ENCODE data around the gene CTNNA3. TPM values are rescaled to one million over a fixed set of nuclear protein-coding genes. Genes with fewer than 3 reads are reported as not detected.

The CTNNA3 gene
- total and polyA plus RNA-seq, 2 donors (not counting 3 experiments of a cell fraction or from before 2014, with no cell fraction given): not detected

DNA sequence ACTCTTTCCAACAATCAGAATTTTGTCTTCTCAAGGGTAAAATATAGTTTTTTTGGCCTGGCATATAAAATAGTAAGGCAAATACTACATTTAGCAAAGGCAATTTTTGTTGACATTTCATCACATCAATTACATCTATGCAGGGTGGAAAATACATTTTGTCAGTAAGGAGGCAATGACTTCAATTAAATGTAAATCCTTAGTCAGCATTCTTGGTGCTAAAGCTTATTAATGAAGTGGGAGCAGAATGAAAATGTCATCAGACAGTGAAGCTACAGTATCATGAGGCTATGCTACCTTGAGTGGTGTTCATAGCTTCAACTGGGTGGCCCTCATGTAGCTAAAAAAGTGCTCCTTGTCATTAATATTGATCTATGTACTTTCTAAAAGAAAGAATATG lies 761.3 kb downstream of the CTNNA3 start:
- H3K9me3 ChIP-seq (replicated peaks; ENCODE audit: control insufficient read depth, insufficient read depth, low read length): no peaks in the 10 kb centered on the region
- ChIA-PET CTCF (interaction anchor here (2.0 kb wide), 1 partner anchor 586 kb away, joined by 12 read pairs; no protein-coding TSS in a partner anchor), POLR2A (no interaction called here)
- H4K20me1 ChIP-seq (replicated peaks; ENCODE audit: control insufficient read depth, extremely low read depth, insufficient read depth, low read length): no peaks in the 10 kb centered on the region
- no peak overlapping the region for H3K9ac ChIP-seq (replicated peaks; ENCODE audit: extremely low read depth, insufficient read depth, low read length)
- dilution Hi-C loops (cut with MboI; ENCODE audit: extremely low pct_ligation_motif_present, low sequenced_read_pairs) (no loop called here), intact Hi-C loops (cut with micrococcal nuclease) (loop anchor here (5.0 to 10.0 kb wide), 2 partner anchors 750 to 1957 kb away; no protein-coding TSS in a partner anchor)
- H2AFZ ChIP-seq (ENCODE audit: low read depth, low read length): no peak overlapping the region
- H3K4me2 ChIP-seq (ENCODE audit: insufficient read depth, low read length): no peak overlapping the region
- TF ChIP-seq MYC (IDR thresholded peaks at IDR 0.05; ENCODE audit: low read depth, low read length): no peak
- TF ChIP-seq FOS (IDR thresholded peaks at IDR 0.05; ENCODE audit: borderline replicate concordance, insufficient read depth, low read length): no peak
- TF ChIP-seq JUN (IDR thresholded peaks at IDR 0.05; ENCODE audit: borderline replicate concordance, insufficient read depth, insufficient read length, low read depth): no peak
- no peak for TF ChIP-seq POLR2AphosphoS5 (IDR thresholded peaks at IDR 0.05; ENCODE audit: insufficient read depth, low read depth, low read length)
- TF ChIP-seq POLR2A (IDR thresholded peaks at IDR 0.05; ENCODE audit: low read depth, low read length): no peak
- TF ChIP-seq, protein P1, sequence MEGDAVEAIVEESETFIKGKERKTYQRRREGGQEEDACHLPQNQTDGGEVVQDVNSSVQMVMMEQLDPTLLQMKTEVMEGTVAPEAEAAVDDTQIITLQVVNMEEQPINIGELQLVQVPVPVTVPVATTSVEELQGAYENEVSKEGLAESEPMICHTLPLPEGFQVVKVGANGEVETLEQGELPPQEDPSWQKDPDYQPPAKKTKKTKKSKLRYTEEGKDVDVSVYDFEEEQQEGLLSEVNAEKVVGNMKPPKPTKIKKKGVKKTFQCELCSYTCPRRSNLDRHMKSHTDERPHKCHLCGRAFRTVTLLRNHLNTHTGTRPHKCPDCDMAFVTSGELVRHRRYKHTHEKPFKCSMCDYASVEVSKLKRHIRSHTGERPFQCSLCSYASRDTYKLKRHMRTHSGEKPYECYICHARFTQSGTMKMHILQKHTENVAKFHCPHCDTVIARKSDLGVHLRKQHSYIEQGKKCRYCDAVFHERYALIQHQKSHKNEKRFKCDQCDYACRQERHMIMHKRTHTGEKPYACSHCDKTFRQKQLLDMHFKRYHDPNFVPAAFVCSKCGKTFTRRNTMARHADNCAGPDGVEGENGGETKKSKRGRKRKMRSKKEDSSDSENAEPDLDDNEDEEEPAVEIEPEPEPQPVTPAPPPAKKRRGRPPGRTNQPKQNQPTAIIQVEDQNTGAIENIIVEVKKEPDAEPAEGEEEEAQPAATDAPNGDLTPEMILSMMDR (IDR thresholded peaks at IDR 0.05; ENCODE audit: extremely low read depth in 1 of 2, insufficient read depth in 1 of 2, low read depth in 1 of 2, low read length in 2 of 2): no peak
- TF ChIP-seq, protein P2, sequence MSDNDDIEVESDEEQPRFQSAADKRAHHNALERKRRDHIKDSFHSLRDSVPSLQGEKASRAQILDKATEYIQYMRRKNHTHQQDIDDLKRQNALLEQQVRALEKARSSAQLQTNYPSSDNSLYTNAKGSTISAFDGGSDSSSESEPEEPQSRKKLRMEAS (IDR thresholded peaks at IDR 0.05; ENCODE audit: insufficient read depth, insufficient read length): no peak
- no peaks in the 10 kb centered on the region for H3K36me3 ChIP-seq (ENCODE audit: control insufficient read depth in 2 of 2, extremely low read depth in 1 of 2, insufficient read depth in 2 of 2, low read length in 2 of 2)
- no peak overlapping the region for H3K4me3 ChIP-seq (replicated peaks in 1 of 3; ENCODE audit: insufficient read depth in 1 of 3, low read depth in 1 of 3, low read length in 3 of 3)
- no peaks in the 10 kb centered on the region for H3K27me3 ChIP-seq (ENCODE audit: control insufficient read depth in 2 of 2, insufficient read depth in 2 of 2, low read length in 2 of 2)
- FAIRE-seq (no peak), DNase-seq (ENCODE audit: low read depth, low spot score) (no peak)
- no peaks in the 10 kb centered on the region for H3K4me1 ChIP-seq (ENCODE audit: control insufficient read depth, extremely low read depth, insufficient read depth, low read length)
- no peak overlapping the region for H3K27ac ChIP-seq (ENCODE audit: insufficient read depth, low read depth, low read length)
- H3K79me2 ChIP-seq (ENCODE audit: control insufficient read depth, insufficient read depth, low read length): no peaks in the 10 kb centered on the region
- no TSS peak for BruUV-seq (replicated peaks)
- H3K9me1 ChIP-seq (replicated peaks; ENCODE audit: control insufficient read depth, extremely low read depth, insufficient read depth, low read length): no peaks in the 10 kb centered on the region
